Lower lobe of right lung (tissue), 2 donors: ENCODE results near the gene ZNF418. TPM values are rescaled to one million over a fixed set of nuclear protein-coding genes. Genes with fewer than 3 reads are reported as not detected.
"Not testable (repeated sequence)": the region's sequence is repeated elsewhere in the genome, so short reads cannot be mapped to it uniquely, and the experiment has no call there.

Experiments used
- ATAC-seq, 2 donors: fragments of 200-7000 bp; cut with Tn5 transposase; one replicate each; pipeline ENCODE4 v1.9.1; 2020 to 2022; ENCODE audit warnings: mild to moderate bottlenecking in 2 of 2, moderate library complexity in 2 of 2
- DNase-seq: peaks from one replicate; pipeline ENCODE4 v3.0.0-alpha.2; 2020
- H3K27ac ChIP-seq: fragments of 200-600 bp; one replicate; pipeline ENCODE4 v1.8.0; 2022
- H3K27me3 ChIP-seq: fragments of 200-600 bp; one replicate; pipeline ENCODE4 v1.8.0; 2022; ENCODE audit warnings: low read depth
- H3K36me3 ChIP-seq: fragments of 200-600 bp; one replicate; pipeline ENCODE4 v1.8.0; 2022; ENCODE audit warnings: mild to moderate bottlenecking
- H3K4me1 ChIP-seq: fragments of 200-600 bp; one replicate; pipeline ENCODE4 v1.8.0; 2022
- H3K4me3 ChIP-seq: fragments of 200-600 bp; one replicate; pipeline ENCODE4 v1.8.0; 2022; ENCODE audit warnings: mild to moderate bottlenecking
- H3K9me3 ChIP-seq: fragments of 200-600 bp; one replicate; pipeline ENCODE4 v1.8.0; 2022
- CTCF ChIP-seq: fragments of 200-600 bp; IDR thresholded peaks from one replicate; pipeline ENCODE4 v1.8.0; 2022; ENCODE audit warnings: antibody characterized with exemption, mild to moderate bottlenecking
- intact Hi-C: fragments of 100-400 bp; cut with DNase I; formaldehyde crosslinking; loops from one replicate; pipeline ENCODE4 v1.11.0; 2022
- total RNA-seq: library from RNA; stranded (reverse); fragmentation: NEBNext Ultra II Directional; extraction: Animal tissue kit (Norgen Biotek cat#: 25700); gene quantifications from one replicate; pipeline ENCODE4 v1.2.1, GENCODE V29; 2021
- donor health status: DM: no; HTN: yes; CAD: no; lungs with severe emphysema.

ZNF418 gene
- total RNA-seq, 1 donor from 2014 or later: 5.9 TPM

- H3K9me3 ChIP-seq: peaks cover 53% of the 10 kb centered on the region
- H3K36me3 ChIP-seq: peaks cover 39% of the 10 kb centered on the region
- no peak overlapping the region for H3K27ac ChIP-seq
- no peak for TF ChIP-seq CTCF
- ATAC-seq (no peak), DNase-seq (no peak)
- no peaks in the 10 kb centered on the region for H3K4me1 ChIP-seq
- H3K4me3 ChIP-seq: no peak overlapping the region
- no peaks in the 10 kb centered on the region for H3K27me3 ChIP-seq
- intact Hi-C loops: no loop called here
These were observed 27.8 kb downstream of the ZNF418 start for GRCh38 chr19:57907394-57907793.

GRCh38 chr19:57905258-57905657 lies 29.9 kb downstream of the ZNF418 start:
- no peak overlapping the region for H3K4me3 ChIP-seq
- peaks cover 47% of the 10 kb centered on the region for H3K9me3 ChIP-seq
- no peaks in the 10 kb centered on the region for H3K4me1 ChIP-seq
- H3K36me3 ChIP-seq: peaks cover 24% of the 10 kb centered on the region
- ATAC-seq (no peak), DNase-seq (no peak)
- intact Hi-C loops: no loop called here
- no peaks in the 10 kb centered on the region for H3K27me3 ChIP-seq
- H3K27ac ChIP-seq: no peak overlapping the region
- no peak for TF ChIP-seq CTCF

- intact Hi-C loops: no loop called here
- no peak for ATAC-seq
- TF ChIP-seq CTCF: no peak
- Histone ChIP-seq H3K27ac (no peak overlapping the region), H3K27me3 (no peaks in the 10 kb centered on the region), H3K36me3 (peaks cover 15% of the 10 kb centered on the region), H3K9me3 (peaks cover 38% of the 10 kb centered on the region), H3K4me3 (no peak overlapping the region), H3K4me1 (no peaks in the 10 kb centered on the region)
- DNase-seq: no peak
These were observed 31.5 kb downstream of the ZNF418 start for GRCh38 chr19:57903618-57904184.

GRCh38 chr19:57900311-57900710 lies 34.9 kb downstream of the ZNF418 start:
- intact Hi-C loops: no loop called here
- H3K9me3 ChIP-seq: peaks cover 13% of the 10 kb centered on the region

GRCh38 chr19:57890706-57891105 lies 44.5 kb downstream of the ZNF418 start:
- ATAC-seq, H3K27ac ChIP-seq, intact Hi-C loops, H3K4me1 ChIP-seq, H3K36me3 ChIP-seq, H3K27me3 ChIP-seq, H3K4me3 ChIP-seq, DNase-seq: not testable (repeated sequence)
- H3K9me3 ChIP-seq: peaks cover 11% of the 10 kb centered on the region

More at GRCh38 chr19:57900311-57900710, 34.9 kb downstream of the ZNF418 start:
- no peak for TF ChIP-seq CTCF
- Histone ChIP-seq H3K4me1 (no peaks in the 10 kb centered on the region), H3K27me3 (no peaks in the 10 kb centered on the region), H3K4me3 (no peak overlapping the region), H3K36me3 (no peaks in the 10 kb centered on the region), H3K27ac (no peak overlapping the region)
- no peak for ATAC-seq
- no peak for DNase-seq

GRCh38 chr19:57888560-57889231 lies 46.5 kb downstream of the ZNF418 start, which contains the start of gene ZNF814:
TSS of gene ZNF814 (minus strand) at chr19:57889037. CDS start at chr19:57888802, 235 bp downstream.
- Histone ChIP-seq H3K27me3 (no peaks in the 10 kb centered on the region), H3K4me3 (peak within 1 kb of the TSS; percentile 67), H3K9me3 (peaks cover 22% of the 10 kb centered on the region), H3K36me3 (no peaks in the 10 kb centered on the region), H3K4me1 (peaks cover 4% of the 10 kb centered on the region), H3K27ac (peak within 1 kb of the TSS; percentile 63)
- ATAC-seq (peak; percentile 93 to 95), DNase-seq (peak; percentile 78)
- intact Hi-C loops: no loop called here
- TF ChIP-seq CTCF: peak; percentile 37
